GM12892 (cell line): ENCODE measurements around the gene C1D.

ENCODE experiments used
- POLR2A ChIP-seq: IDR thresholded peaks from 2 replicates; pipeline ENCODE4 v1.6.1; 2011; ENCODE audit warnings: low read depth, low read length, control low read depth
- POLR2AphosphoS5 ChIP-seq: IDR thresholded peaks from 2 replicates; pipeline ENCODE4 v1.6.1; 2011; ENCODE audit warnings: low read depth, low read length, control low read depth
- TAF1 ChIP-seq: IDR thresholded peaks from 2 replicates; pipeline ENCODE4 v1.6.1; 2011; ENCODE audit warnings: low read depth, mild to moderate bottlenecking, control low read depth, low read length, borderline replicate concordance

DNA sequence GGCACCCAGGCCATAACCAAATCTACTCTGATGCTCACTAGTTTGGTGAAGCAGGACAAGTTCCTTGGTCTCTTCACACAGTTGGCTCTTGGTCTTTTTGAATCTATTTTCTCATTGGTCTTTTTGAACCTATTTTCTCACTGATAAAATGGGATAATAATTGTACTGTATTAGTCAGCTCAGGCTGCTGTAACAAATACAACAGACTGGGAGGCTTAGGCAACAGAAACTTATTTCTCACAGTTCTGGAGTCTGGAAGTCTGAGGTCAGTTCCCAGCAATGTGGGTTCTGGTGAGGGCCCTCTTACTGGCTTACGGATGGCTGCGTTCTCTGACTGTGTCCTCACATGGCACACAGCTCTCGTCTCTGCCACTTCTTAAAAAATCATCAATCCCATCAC is 63.5 kb downstream of the C1D start:
- TF ChIP-seq POLR2A (no peak), POLR2AphosphoS5 (no peak), TAF1 (no peak)
